Stimulated activated CD8-positive, alpha-beta memory T cell treated with anti-CD3 and anti-CD28 coated beads, Interleukin-15, amount 100 ng/mL, for 1 hour (primary cell): ENCODE measurements around the gene CLIC2.

Source experiments
- DNase-seq: peaks from one replicate; pipeline ENCODE4 v3.0.0-alpha.2; 2020; ENCODE audit warnings: low read depth

The CLIC2 gene

DNA sequence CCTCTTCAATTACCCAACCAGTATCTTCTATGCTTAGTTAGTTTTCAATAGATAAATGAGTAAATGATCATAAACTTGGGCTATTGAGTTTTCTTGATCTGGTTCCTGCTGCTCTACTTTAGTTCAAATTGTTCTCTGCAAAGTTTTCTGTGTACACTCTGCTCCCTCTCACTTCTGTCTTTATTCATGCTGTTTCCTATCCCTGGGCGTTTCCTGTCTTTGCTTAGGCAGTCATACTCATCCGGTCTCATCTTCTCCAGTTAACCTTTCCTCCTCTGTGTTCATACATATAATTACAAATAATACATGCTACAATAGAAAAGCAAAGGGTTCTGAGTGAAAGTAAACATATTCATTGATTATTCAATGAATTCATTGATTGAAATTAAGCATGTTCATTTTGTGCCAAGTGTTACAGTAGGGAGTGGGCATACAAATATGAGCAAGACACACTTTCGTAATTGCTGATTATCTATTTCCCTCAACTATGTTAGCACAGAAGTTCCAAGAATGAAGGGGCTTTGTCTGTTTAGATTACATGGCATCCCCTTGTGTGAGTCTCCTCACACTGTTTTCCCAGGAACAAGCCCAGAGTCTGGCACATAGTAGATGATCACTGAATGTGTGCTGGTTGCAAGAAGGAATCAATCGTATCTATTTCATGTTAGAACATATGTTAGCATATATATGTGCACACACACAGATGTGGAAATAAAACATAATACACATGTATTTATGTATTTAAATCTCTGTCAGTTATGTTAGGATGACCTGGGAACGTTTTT lies 71.3 kb downstream of the CLIC2 start:
- no peak for DNase-seq

GRCh38 chrX:155259752-155260151 lies 74.7 kb downstream of the CLIC2 start:
- DNase-seq = no peak

DNA sequence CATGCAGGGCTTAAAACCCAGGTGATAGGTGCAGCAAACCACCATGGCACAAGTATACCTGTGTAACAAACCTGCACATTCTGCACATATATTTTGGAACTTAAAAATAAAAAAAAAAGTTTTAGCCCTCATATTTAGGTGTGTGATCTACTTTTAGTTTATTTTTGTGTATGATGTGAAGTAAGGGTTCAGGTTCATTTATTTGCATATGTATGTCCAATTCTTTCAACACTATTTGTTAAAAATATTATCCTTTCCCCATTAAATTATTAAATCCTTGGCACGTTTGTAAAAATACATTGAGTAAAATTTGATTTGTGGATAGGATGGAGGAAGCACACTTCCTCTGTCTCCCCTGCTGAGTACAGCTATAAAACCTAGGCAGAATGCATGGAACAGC lies 83.0 kb downstream of the CLIC2 start:
- no peak for DNase-seq

DNA sequence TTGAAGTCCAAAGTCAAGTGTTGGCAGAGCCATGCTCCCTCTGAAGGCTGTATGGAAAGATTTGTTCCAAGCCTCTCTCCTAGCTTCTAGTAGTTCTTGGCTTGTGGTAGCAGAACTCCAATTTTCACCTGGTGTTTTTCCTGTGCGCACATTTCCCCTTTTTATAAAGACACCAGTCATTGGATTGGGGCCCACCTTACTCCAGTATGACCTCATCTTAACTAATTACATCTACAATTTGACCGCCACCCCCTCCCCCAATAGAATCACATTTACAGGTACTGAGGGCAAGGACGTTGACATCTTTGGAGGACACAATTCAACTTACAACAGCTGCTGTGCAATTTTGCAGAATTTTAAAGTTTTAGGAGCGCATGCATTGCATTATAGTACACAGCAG lies 86.9 kb downstream of the CLIC2 start:
- DNase-seq = no peak

- DNase-seq = no peak
Measured at GRCh38 chrX:155246748-155247147, 87.7 kb downstream of the CLIC2 start.

GRCh38 chrX:155242300-155242699 lies 92.1 kb downstream of the CLIC2 start:
- no peak for DNase-seq

DNA sequence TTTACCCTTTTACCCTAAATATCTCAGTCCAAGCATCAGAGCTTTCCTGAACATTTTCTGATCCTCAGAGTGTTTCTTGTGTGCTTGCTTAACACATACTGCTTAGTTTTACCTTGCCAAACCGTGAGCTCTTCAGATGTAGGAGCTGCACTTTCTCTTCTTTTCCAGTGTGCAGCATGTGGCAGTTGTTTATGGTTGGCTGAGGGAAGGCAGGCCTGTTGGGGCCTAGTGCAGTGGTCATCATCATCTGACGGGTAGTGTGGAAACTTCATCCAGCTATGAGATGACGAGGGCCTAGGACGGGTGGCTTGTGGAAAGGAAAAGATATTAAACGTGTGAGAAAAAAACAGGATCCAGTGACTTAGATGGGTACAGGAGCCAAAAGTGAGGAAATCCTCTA lies 96.7 kb downstream of the CLIC2 start:
- no peak for DNase-seq

DNA sequence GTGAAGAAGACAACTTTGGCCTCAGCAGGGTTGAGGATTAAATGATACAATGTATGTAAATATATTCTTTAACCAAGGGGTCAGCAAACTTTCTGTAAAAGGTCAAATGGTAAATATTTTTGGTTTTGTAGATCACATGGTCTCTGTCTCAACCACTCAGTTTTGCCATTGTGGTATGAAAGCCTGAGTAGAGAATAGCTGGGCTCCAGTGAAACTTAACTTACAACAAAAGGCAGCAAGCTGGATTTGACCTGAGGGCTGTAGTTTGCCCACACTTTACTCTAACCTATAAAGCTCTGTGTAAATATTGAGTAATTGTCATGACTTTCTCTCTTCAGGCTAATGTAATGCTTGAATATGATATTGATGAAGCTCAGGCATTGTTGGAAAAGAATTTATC lies 98.5 kb downstream of the CLIC2 start:
- no peak for DNase-seq

DNA sequence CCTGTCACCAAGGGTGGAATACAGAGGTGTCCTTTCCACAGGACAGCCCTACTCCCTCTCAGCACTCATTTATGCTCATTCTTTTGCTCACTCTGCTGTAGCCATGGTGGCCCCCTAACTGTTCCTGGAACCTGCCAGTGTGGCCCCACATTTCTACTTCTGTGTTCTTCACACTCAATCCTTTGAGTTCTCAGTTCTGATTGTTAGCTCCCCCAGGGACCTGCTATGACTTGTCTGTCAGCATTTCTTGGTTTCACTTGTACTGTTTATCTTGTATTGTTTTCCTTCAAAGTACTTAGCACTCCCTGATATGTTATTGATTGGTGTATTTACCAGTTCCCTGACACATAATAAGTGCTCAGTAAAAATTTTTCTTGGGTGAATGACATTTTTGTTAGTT lies 103.3 kb downstream of the CLIC2 start:
- no peak for DNase-seq
